Limb (tissue), 2 donors: Measurements from ENCODE around the gene GLB1L3.

Source experiments
- DNase-seq, 2 donors: peaks; one replicate each; pipeline ENCODE4 v3.0.0-alpha.2; 2016; ENCODE audit errors: extremely low spot score in 2 of 2

GLB1L3 gene, protein sequence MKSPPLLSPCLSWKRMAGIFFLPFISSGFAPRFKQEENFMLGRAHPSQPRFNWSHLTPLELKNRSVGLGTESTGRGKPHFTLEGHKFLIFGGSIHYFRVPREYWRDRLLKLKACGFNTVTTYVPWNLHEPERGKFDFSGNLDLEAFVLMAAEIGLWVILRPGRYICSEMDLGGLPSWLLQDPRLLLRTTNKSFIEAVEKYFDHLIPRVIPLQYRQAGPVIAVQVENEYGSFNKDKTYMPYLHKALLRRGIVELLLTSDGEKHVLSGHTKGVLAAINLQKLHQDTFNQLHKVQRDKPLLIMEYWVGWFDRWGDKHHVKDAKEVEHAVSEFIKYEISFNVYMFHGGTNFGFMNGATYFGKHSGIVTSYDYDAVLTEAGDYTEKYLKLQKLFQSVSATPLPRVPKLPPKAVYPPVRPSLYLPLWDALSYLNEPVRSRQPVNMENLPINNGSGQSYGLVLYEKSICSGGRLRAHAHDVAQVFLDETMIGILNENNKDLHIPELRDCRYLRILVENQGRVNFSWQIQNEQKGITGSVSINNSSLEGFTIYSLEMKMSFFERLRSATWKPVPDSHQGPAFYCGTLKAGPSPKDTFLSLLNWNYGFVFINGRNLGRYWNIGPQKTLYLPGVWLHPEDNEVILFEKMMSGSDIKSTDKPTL

GRCh38 chr11:134275534-134276395 lies at the start of gene GLB1L3:
Gene GLB1L3 (plus strand): TSS chr11:134276379. CDS start chr11:134276741, 362 bp downstream.
- peak in 1 of 2 donors; percentile 66 for DNase-seq

DNA sequence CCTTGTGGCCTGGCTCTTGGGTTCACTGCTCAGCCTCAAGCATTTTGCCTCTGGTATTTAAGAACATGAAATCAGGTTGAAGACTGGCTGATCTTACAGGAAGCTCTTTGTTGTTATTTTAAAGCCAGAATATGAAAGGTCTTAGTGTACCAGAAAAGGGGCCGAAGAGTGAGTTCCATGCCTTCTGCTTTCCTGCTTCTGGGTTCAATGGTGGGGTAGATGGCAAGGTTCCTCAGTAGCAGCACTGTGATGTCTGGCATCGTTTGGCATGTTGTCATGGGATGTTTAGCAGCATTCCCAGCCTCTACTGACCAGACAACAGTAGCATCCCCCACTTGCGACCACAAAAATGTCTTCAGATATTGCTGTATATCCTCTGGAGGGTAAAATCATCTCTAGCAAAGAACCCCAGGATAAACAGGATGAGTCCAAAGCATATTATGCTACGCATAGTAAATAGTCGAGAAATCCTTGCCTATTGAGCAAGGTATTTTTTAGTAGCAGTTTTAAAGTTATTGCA lies 49.3 kb upstream of the GLB1L3 start:
- no peak for DNase-seq

DNA sequence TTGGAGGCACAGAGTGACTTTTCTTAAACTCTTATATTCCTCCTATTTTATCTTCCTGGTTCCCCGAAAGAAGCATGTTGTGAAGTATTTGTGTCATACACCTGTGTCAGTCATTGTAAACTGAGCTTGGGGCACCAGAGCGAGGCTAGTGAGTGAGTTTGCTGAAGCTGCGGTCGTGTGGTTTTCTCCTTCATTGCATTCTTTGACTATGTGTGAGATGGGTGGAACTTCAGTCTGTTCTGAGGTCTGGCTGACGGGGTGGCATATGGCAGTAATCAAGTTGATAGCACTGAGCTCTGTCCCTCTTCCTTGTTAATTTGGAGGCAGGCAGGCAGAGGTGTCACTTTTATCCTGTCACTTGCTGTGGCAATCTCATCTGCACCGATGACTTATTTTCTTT lies 47.6 kb upstream of the GLB1L3 start:
- no peak for DNase-seq

- DNase-seq: no peak
Observed at GRCh38 chr11:134229126-134229790, 46.9 kb upstream of the GLB1L3 start.

DNA sequence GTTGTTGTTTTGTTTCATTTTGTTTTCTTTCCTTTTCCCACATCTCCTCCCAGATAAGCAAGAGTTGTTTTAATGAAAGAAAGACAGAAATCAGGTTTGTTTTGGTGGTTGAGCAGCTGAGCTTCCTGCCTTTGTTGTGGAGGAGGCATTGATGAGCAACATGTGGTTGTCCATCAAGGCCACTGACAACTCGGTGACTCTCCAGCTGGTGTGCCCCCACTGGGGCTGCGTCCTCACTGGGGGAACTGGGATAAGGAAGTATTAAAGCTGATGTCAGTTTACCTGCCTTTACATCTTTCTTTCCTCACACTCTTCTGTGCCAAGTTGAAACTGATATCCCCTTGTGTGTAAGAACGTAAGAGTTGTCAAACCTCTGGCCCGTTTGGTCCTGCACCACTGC lies 45.8 kb upstream of the GLB1L3 start:
- DNase-seq: no peak

DNA sequence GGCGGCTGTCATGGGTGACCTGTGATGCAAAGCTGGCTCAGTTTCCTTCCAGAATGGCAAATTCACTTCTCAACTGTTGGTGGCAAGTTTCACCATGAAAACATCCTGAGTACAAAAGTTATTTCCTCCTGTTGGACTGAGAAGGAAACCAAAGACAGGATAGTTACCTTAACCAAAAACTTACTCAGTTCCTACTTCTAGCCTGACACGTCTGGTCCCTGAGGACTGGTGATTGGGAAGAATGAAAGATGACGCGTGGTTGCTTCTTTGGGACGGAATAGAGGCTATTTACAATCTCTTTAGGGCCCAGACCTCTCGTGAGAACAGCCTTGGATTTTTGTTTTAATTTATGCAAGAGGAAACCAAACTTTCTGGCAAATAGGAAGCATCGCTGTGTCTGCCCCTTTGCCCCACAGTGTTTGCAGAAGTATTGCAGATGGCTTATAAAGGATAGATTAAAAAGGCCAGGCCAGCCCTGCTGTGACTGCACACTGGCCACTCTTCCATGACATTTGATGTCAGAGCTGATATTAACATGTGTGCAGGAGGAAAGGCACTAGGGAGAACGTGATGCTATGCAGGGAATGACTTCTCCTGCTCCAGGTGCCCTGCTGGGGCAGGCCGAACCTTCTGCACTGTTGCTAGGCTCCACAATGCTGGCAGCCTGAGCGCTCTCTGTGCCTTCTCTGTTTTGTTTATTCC lies 44.1 kb upstream of the GLB1L3 start:
- no peak for DNase-seq

DNA sequence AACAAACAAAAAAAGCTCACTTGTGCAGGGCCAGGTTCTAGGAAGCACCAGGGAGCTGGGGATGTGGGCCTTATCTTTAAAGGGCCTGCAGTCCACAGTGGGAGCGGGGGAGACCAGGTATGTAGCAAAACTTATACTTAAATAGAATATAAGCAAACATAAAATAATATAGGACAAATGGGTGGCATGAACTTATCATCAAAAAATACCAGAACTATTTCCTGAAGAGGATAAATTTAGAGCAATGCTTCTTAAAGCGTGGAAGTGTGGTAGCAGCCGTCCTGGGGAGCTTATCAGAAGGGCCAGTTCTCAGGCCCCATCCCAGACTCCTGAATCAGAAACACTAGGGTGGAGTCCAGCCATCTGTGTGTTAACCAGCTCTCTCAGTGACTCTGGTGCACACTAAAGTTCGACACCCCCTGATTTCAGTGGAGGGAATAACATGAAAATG lies 42.4 kb upstream of the GLB1L3 start:
- DNase-seq: no peak

DNA sequence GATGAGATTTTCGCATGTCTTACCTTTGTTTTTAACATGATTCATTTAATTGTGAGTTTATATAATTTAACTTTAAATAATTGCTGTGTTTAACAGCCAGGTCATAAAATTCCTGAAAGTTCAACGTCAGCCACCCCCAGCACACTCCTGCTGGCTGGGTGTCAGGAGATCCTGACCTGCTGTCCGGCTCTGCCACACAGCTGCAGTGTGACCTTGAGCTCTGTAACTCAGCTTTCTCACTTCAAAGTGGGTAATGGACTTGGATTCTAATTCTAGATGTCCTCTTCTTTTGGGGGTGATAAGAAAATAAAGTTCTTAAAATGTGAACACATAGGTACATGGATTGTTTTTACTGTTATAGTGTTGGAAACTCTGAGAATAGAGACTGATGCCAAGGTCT lies 40.8 kb upstream of the GLB1L3 start:
- no peak for DNase-seq

GRCh38 chr11:134236834-134237556 lies 39.2 kb upstream of the GLB1L3 start:
- DNase-seq: no peak

DNA sequence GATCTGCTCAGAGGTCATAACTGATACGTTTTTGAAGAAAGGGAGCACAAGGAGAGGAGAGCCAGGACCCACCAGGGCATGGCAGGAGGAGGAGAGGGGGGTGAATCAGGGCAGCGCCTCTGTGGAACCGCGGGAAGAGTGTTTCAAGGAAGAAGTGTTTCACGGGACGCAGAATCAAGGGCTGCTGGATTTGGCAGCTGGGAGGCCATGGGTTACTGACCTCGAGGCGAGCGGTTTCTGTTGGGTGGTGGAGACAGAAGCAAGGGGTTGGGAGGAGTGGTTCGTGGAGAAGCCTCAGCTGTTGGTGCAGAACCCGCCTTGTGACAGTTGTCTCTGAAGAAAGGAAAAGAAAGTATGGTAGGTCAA lies 38.6 kb upstream of the GLB1L3 start:
- no peak for DNase-seq

DNA sequence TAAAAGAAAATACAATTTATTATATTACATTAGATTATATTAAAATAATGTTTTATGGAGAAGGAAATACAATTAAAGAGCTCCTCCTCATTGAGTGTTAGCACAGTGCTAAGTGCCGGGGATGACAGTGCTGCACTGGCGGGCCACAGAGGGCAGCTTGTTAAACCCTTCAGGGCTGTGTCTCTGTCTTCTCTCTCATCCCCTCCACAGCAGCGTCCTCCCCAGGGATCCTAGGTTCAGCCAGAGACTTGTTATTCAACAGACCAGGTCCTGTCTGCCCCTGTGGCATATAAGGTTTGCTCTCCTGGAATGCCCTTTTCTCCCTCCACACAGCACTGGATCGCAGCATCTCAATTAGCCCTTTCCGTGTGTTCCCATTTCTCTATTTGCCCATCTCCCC lies 37.2 kb upstream of the GLB1L3 start:
- DNase-seq: no peak

- no peak for DNase-seq
Observed at GRCh38 chr11:134240592-134240991, 35.6 kb upstream of the GLB1L3 start.

- no peak for DNase-seq
Observed at GRCh38 chr11:134242376-134242775, 33.8 kb upstream of the GLB1L3 start.

DNA sequence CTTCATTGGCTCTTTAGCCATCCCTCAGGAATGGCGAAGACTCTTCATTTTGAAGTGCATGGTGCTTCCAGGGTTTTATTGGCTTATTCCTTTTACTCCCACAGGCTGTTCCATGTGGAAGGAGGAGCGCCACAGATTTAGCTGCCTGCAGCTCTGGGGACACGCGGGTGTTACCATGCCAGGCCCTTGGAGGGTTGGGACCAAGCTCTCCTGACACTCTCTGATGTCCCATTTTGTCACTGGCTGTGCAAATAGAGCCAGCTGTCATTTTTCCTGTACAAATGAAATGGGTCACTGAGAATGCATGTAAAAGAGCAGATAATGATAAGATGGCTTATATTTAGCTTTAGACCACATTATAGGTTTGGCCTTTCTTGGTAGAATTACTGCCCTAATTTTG lies 32.3 kb upstream of the GLB1L3 start:
- DNase-seq: no peak

DNA sequence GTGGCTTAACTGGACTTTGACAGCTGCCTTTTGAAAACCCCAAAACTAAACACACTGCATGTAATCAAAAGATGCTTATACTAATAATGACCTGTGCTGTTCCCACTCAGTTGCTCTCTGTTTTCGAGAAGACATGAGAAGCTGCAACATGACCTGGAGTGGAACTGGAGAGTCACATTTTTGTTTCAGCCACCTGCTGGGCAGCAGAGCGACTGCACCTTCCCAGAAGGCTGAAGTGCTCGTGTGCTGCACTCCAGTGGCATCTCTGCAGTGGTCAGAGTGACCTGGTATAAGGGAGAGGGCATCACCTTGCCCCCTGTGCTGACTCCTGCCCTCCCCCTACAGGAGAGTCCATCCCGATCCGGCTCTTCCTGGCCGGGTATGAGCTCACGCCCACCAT lies 31.6 kb upstream of the GLB1L3 start:
- DNase-seq: no peak

- DNase-seq: no peak
Observed at GRCh38 chr11:134245434-134245833, 30.7 kb upstream of the GLB1L3 start.

GRCh38 chr11:134246100-134246499 lies 30.1 kb upstream of the GLB1L3 start:
- no peak for DNase-seq

DNA sequence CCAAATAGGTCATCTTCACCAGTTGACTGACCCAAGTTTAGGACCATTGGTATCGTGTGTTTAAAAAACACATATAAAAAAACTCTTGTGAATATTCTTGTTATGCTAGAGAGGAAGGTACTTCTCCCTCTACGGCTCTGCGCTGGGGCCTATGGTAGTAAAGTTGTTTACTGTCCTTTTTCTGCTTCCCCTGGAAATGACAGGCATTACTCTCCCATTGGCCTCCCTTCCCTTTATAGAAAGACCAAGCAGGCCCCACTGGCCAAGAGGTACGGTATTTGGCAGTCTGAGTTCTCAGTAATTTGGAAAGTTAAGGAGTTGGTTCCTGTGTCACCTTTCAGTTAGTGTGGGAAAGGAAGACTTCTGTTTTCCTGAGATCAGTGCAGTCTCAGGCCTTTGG lies 29.5 kb upstream of the GLB1L3 start:
- no peak for DNase-seq

- DNase-seq: no peak
Observed at GRCh38 chr11:134248910-134249480, 27.2 kb upstream of the GLB1L3 start.

DNA sequence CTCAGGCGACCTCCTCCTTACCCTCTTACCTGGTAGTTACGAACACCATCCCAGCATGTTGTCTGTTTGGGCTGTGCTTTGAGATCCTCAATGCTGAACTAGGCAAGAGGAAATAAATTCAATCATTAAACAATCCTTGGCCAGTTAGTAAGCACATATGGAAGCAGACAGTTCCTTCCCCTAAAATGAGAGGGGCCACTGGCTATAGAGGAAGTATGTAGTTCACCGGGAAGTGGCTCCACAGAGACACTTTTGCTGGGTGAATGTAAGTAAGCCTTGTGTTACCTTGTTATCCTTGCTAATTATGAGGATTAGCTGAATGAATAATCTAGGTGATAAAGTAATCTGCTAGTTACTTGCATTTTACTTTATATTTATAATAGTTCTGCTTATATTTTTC lies 25.9 kb upstream of the GLB1L3 start:
- DNase-seq: no peak
